HepG2 (cell line): ENCODE data around the gene ARHGAP15. TPM values are rescaled to one million over a fixed set of nuclear protein-coding genes. Genes with fewer than 3 reads are reported as not detected.

ENCODE experiments used
- CBX1 ChIP-seq: IDR thresholded peaks from one replicate; pipeline ENCODE4 v1.6.1; 2016; ENCODE audit warnings: antibody characterized with exemption, low read depth
- CBX2 ChIP-seq, 2 experiments: fragments of 200-600 bp in 1 of 2; sonication (generic); formaldehyde crosslinking in 1 of 2; IDR thresholded peaks; 2 replicates each; pipeline versions ENCODE4 v1.7.0 to v1.8.1; 2018 to 2022; ENCODE audit warnings: low read depth in 2 of 2, low read length in 1 of 2, mild to moderate bottlenecking in 1 of 2, missing genetic modification reagents in 1 of 2
- GRHL1 ChIP-seq: sonication (generic); formaldehyde crosslinking; conservative IDR thresholded peaks from 2 replicates; pipeline ENCODE4 v1.8.0; 2022; ENCODE audit warnings: missing genetic modification reagents
- KDM1A ChIP-seq: IDR thresholded peaks from 2 replicates; pipeline ENCODE4 v1.6.1; 2016; ENCODE audit warnings: missing compliant biosample characterization
- MED8 ChIP-seq: sonication (generic); formaldehyde crosslinking; IDR thresholded peaks from 2 replicates; pipeline ENCODE4 v1.8.1; 2023; ENCODE audit warnings: mild to moderate bottlenecking, missing genetic modification reagents; ENCODE audit not compliant: insufficient replicate concordance
- NFE2L2 ChIP-seq: fragments of 150-350 bp; IDR thresholded peaks from 2 replicates; pipeline ENCODE4 v1.6.1; 2014; ENCODE audit warnings: low read length
- ZNF121 ChIP-seq: sonication (generic); formaldehyde crosslinking; IDR thresholded peaks from 2 replicates; pipeline ENCODE4 v1.5.0; 2020; ENCODE audit warnings: mild to moderate bottlenecking, missing genetic modification reagents
- ZNF513 ChIP-seq: sonication (generic); formaldehyde crosslinking; conservative IDR thresholded peaks from 2 replicates; pipeline ENCODE4 v1.5.0; 2020; ENCODE audit warnings: missing genetic modification reagents
- polyA plus RNA-seq, 8 experiments: library from polyadenylated mRNA; depleted of rRNA in 3 of 8; stranded (reverse) in 7 of 8; unstranded in 1 of 8; fragments of >200 nt; fragmentation: Illumina TruSeq in 4 of 8; extraction: Trizol in 4 of 8; gene quantifications; 2 replicates each; pipeline versions ENCODE4 v1.2.1 to v1.2.3, GENCODE V29; 2011 to 2016; ENCODE audit warnings: low read depth in 4 of 8, missing spikeins in 1 of 8, mixed read lengths in 1 of 8; ENCODE audit not compliant: insufficient read depth in 1 of 8
- total RNA-seq, 5 experiments: library from RNA; depleted of rRNA; stranded (reverse); fragments of >200 nt; fragmentation: Illumina TruSeq; extraction: Trizol; gene quantifications; 2 replicates each; pipeline ENCODE4 v1.2.3, GENCODE V29; 2016; ENCODE audit warnings: low read depth in 1 of 5
- TF ChIP-seq, protein P1 (sequence below): sonication (generic); formaldehyde crosslinking; IDR thresholded peaks from 2 replicates; pipeline ENCODE4 v1.5.0; 2020; ENCODE audit warnings: mild to moderate bottlenecking, missing genetic modification reagents, moderate library complexity

ARHGAP15 gene
- total and polyA plus RNA-seq, 2 of the 13 experiments (the other 11 are each of a cell fraction or from before 2014, with no cell fraction given) = 0.04 TPM; not detected in 1

GRCh38 chr2:143581134-143581533, 451.9 kb downstream of the ARHGAP15 start (continued):
- TF ChIP-seq KDM1A (CRISPR knock-in tag) (no peak), CBX1 (no peak), NFE2L2 (no peak), MED8 (CRISPR knock-in tag) (no peak), GRHL1 (CRISPR knock-in tag) (no peak), ZNF121 (no peak), CBX2 (IDR thresholded peaks at IDR 0.05; ENCODE audit: low read depth, low read length) (no peak), CBX2 (CRISPR knock-in tag; IDR thresholded peaks at IDR 0.05; ENCODE audit: low read depth) (no peak), ZNF513 (CRISPR knock-in tag) (no peak)
- TF ChIP-seq, protein P1, sequence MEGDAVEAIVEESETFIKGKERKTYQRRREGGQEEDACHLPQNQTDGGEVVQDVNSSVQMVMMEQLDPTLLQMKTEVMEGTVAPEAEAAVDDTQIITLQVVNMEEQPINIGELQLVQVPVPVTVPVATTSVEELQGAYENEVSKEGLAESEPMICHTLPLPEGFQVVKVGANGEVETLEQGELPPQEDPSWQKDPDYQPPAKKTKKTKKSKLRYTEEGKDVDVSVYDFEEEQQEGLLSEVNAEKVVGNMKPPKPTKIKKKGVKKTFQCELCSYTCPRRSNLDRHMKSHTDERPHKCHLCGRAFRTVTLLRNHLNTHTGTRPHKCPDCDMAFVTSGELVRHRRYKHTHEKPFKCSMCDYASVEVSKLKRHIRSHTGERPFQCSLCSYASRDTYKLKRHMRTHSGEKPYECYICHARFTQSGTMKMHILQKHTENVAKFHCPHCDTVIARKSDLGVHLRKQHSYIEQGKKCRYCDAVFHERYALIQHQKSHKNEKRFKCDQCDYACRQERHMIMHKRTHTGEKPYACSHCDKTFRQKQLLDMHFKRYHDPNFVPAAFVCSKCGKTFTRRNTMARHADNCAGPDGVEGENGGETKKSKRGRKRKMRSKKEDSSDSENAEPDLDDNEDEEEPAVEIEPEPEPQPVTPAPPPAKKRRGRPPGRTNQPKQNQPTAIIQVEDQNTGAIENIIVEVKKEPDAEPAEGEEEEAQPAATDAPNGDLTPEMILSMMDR (CRISPR knock-in tag) = no peak
